HepG2 (cell line): ENCODE data around the gene CEBPA. TPM values are rescaled to one million over a fixed set of nuclear protein-coding genes. Genes with fewer than 3 reads are reported as not detected.

Source experiments
- CENPT ChIP-seq: sonication (generic); formaldehyde crosslinking; IDR thresholded peaks from 2 replicates; pipeline ENCODE4 v1.8.0; 2022; ENCODE audit warnings: low read depth, mild to moderate bottlenecking, moderate library complexity, missing genetic modification reagents
- CSRNP2 ChIP-seq: sonication (generic); formaldehyde crosslinking; conservative IDR thresholded peaks from 2 replicates; pipeline ENCODE4 v1.8.0; 2022; ENCODE audit warnings: low read depth, missing genetic modification reagents
- CTCF ChIP-seq: sonication (generic); formaldehyde crosslinking; IDR thresholded peaks from 2 replicates; pipeline ENCODE4 v1.5.0; 2020; ENCODE audit warnings: mild to moderate bottlenecking, missing genetic modification reagents, moderate library complexity
- DPF2 ChIP-seq: sonication (generic); formaldehyde crosslinking; IDR thresholded peaks from 2 replicates; pipeline ENCODE4 v1.4.0; 2020; ENCODE audit warnings: mild to moderate bottlenecking, low read depth, missing genetic modification reagents, borderline replicate concordance
- HMG20B ChIP-seq: conservative IDR thresholded peaks from 2 replicates; pipeline ENCODE4 v1.6.1; 2016; ENCODE audit warnings: missing genetic modification reagents, missing compliant biosample characterization
- KDM2A ChIP-seq: sonication (generic); formaldehyde crosslinking; IDR thresholded peaks from 2 replicates; pipeline ENCODE4 v1.4.0; 2020; ENCODE audit warnings: low read depth, missing genetic modification reagents, borderline replicate concordance
- KLF6 ChIP-seq: IDR thresholded peaks from 2 replicates; pipeline ENCODE4 v1.8.0; 2016; ENCODE audit warnings: missing biosample characterization, missing genetic modification reagents
- MAFF ChIP-seq: IDR thresholded peaks from 2 replicates; pipeline ENCODE4 v1.6.1; 2011; ENCODE audit warnings: low read depth, low read length, improper control_type of control experiment
- MAZ ChIP-seq, 2 experiments: sonication (generic) in 1 of 2; formaldehyde crosslinking in 1 of 2; IDR thresholded peaks; 2 replicates each; pipeline versions ENCODE4 v1.5.0 to v1.6.1; 2012 to 2020; ENCODE audit warnings: low read depth in 2 of 2, mild to moderate bottlenecking in 2 of 2, borderline replicate concordance in 1 of 2, improper control_type of control experiment in 1 of 2, low read length in 1 of 2, missing genetic modification reagents in 1 of 2, moderate library complexity in 1 of 2
- SAP130 ChIP-seq: IDR thresholded peaks from 2 replicates; pipeline ENCODE4 v1.6.1; 2016; ENCODE audit warnings: low read depth
- TAF1 ChIP-seq: sonication (generic); formaldehyde crosslinking; IDR thresholded peaks from 2 replicates; pipeline ENCODE4 v1.4.0; 2020; ENCODE audit warnings: missing genetic modification reagents
- ZKSCAN1 ChIP-seq: fragments of 150-350 bp; IDR thresholded peaks from 2 replicates; pipeline ENCODE4 v1.6.1; 2014; ENCODE audit warnings: low read length
- ZMAT3 ChIP-seq: sonication (generic); formaldehyde crosslinking; conservative IDR thresholded peaks from 2 replicates; pipeline ENCODE4 v1.7.0; 2021; ENCODE audit warnings: missing genetic modification reagents
- ZNF468 ChIP-seq: sonication (generic); formaldehyde crosslinking; IDR thresholded peaks from 2 replicates; pipeline ENCODE4 v1.8.0; 2022; ENCODE audit warnings: mild to moderate bottlenecking, moderate library complexity, missing genetic modification reagents
- ZNF564 ChIP-seq: sonication (generic); formaldehyde crosslinking; IDR thresholded peaks from 2 replicates; pipeline ENCODE4 v1.8.1; 2023; ENCODE audit warnings: mild to moderate bottlenecking, missing genetic modification reagents
- ZNF644 ChIP-seq: IDR thresholded peaks from 2 replicates; pipeline ENCODE4 v1.6.1; 2016; ENCODE audit warnings: low read depth
- ZNF709 ChIP-seq: sonication (generic); formaldehyde crosslinking; IDR thresholded peaks from 2 replicates; pipeline ENCODE4 v1.5.0; 2020; ENCODE audit warnings: mild to moderate bottlenecking, missing genetic modification reagents
- ZNF768 ChIP-seq: sonication (generic); formaldehyde crosslinking; IDR thresholded peaks from 2 replicates; pipeline ENCODE4 v1.4.0; 2020; ENCODE audit warnings: missing genetic modification reagents
- polyA plus RNA-seq, 8 experiments: library from polyadenylated mRNA; depleted of rRNA in 3 of 8; stranded (reverse) in 7 of 8; unstranded in 1 of 8; fragments of >200 nt; fragmentation: Illumina TruSeq in 4 of 8; extraction: Trizol in 4 of 8; gene quantifications; 2 replicates each; pipeline versions ENCODE4 v1.2.1 to v1.2.3, GENCODE V29; 2011 to 2016; ENCODE audit warnings: low read depth in 4 of 8, missing spikeins in 1 of 8, mixed read lengths in 1 of 8; ENCODE audit not compliant: insufficient read depth in 1 of 8
- total RNA-seq, 5 experiments: library from RNA; depleted of rRNA; stranded (reverse); fragments of >200 nt; fragmentation: Illumina TruSeq; extraction: Trizol; gene quantifications; 2 replicates each; pipeline ENCODE4 v1.2.3, GENCODE V29; 2016; ENCODE audit warnings: low read depth in 1 of 5
- TF ChIP-seq, protein P1 (sequence below): sonication (generic); formaldehyde crosslinking; IDR thresholded peaks from 2 replicates; pipeline ENCODE4 v1.4.0; 2020; ENCODE audit warnings: missing genetic modification reagents, borderline replicate concordance
- TF ChIP-seq, protein P2 (sequence below), 2 experiments: sonication (generic) in 1 of 2; formaldehyde crosslinking in 1 of 2; IDR thresholded peaks; 2 replicates each; pipeline versions ENCODE4 v1.5.1 to v1.6.1; 2011 to 2020; ENCODE audit warnings: borderline replicate concordance in 1 of 2, low read depth in 1 of 2, low read length in 1 of 2, mild to moderate bottlenecking in 1 of 2, missing genetic modification reagents in 1 of 2, moderate library complexity in 1 of 2

CEBPA gene
- total and polyA plus RNA-seq, 2 of the 13 experiments (the other 11 are each of a cell fraction or from before 2014, with no cell fraction given) = 24.8 to 103 TPM

DNA sequence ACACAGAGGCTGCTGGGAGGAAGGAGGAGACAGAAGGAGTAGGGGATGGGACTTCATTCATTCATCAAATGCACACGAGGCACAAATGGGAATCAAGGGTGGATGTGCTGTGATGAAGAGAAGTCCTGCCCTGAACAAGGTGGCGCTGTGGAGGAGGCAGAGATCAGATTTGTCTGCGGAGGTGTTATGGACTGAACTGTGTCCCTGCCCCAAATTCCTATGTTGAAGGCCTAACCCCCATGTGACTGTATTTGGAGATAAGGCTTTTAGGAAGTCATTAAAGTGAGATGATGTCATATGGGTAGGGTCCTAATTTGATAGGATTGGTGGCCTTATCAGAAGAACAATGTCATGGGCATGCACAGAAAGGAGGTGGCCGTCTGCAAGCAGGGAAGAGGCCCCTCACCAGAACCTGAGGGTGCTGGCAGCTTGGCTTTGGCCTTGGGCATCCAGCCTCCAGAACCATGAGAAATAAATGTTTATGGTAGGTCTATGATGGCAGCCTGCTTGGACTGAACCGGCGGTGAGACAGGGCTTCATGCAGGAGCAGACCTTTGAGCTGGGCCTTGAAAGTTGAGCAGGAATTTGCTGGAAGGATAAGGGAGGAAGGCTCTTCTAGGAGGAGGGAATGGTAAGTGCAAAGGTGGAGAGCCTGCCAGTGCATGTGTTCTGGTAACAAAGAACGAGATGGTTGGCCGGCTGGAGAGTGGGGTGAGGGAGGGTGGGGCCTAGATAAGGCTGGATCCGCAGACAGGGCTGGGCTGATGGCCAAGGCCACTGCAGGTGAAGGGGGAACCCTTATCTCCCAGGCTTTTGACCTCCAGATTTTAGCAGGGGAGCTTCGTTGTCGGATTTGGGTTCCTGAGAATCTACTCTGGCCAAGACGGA, 2.7 kb upstream of the CEBPA start (continued):
- TF ChIP-seq, protein P1, sequence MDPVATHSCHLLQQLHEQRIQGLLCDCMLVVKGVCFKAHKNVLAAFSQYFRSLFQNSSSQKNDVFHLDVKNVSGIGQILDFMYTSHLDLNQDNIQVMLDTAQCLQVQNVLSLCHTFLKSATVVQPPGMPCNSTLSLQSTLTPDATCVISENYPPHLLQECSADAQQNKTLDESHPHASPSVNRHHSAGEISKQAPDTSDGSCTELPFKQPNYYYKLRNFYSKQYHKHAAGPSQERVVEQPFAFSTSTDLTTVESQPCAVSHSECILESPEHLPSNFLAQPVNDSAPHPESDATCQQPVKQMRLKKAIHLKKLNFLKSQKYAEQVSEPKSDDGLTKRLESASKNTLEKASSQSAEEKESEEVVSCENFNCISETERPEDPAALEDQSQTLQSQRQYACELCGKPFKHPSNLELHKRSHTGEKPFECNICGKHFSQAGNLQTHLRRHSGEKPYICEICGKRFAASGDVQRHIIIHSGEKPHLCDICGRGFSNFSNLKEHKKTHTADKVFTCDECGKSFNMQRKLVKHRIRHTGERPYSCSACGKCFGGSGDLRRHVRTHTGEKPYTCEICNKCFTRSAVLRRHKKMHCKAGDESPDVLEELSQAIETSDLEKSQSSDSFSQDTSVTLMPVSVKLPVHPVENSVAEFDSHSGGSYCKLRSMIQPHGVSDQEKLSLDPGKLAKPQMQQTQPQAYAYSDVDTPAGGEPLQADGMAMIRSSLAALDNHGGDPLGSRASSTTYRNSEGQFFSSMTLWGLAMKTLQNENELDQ = no peak
- TF ChIP-seq ZKSCAN1 (no peak), CSRNP2 (CRISPR knock-in tag) (no peak), ZNF644 (CRISPR knock-in tag) (no peak), TAF1 (CRISPR knock-in tag) (peak; percentile 55; the same call in 1 of the 2 replicates), CENPT (no peak), MAZ (IDR thresholded peaks at IDR 0.05; ENCODE audit: borderline replicate concordance, low read depth, low read length) (no peak), MAZ (CRISPR knock-in tag; IDR thresholded peaks at IDR 0.05; ENCODE audit: low read depth) (no peak), ZNF709 (no peak), ZNF768 (CRISPR knock-in tag) (no peak), MAFF (no peak), DPF2 (no peak), CTCF (CRISPR knock-in tag) (peak; percentile 66), ZNF468 (CRISPR knock-in tag) (0 out of 2 replicates have a peak, but pooled peaks have one; percentile 26), HMG20B (CRISPR knock-in tag) (no peak), KLF6 (no peak), SAP130 (CRISPR knock-in tag) (0 out of 2 replicates have a peak, but pooled peaks have one; percentile 6), ZNF564 (peak; percentile 35; the same call in 1 of the 2 replicates), KDM2A (CRISPR knock-in tag) (no peak), ZMAT3 (CRISPR knock-in tag) (0 out of 2 replicates have a peak, but pooled peaks have one; percentile 48)
- TF ChIP-seq, protein P2, sequence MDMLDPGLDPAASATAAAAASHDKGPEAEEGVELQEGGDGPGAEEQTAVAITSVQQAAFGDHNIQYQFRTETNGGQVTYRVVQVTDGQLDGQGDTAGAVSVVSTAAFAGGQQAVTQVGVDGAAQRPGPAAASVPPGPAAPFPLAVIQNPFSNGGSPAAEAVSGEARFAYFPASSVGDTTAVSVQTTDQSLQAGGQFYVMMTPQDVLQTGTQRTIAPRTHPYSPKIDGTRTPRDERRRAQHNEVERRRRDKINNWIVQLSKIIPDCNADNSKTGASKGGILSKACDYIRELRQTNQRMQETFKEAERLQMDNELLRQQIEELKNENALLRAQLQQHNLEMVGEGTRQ (IDR thresholded peaks at IDR 0.05; ENCODE audit: low read depth, low read length) = no peak
- TF ChIP-seq, protein P2 (CRISPR knock-in tag; IDR thresholded peaks at IDR 0.05; ENCODE audit: borderline replicate concordance) = no peak
